Spinal cord (tissue), 10 donors: ENCODE results near the gene GJA4. TPM values are rescaled to one million over a fixed set of nuclear protein-coding genes. Genes with fewer than 3 reads are reported as not detected.
A peak's percentile ranks its signal among the peaks of the same experiment; 100 is the strongest.

Source experiments
- DNase-seq, 6 donors: peaks; one replicate each; pipeline versions ENCODE4 v3.0.0 to v3.0.0-alpha.2; 2013 to 2015; ENCODE audit warnings: low spot score in 6 of 6, low read depth in 4 of 6
- H3K27ac ChIP-seq: one replicate; pipeline ENCODE4 v1.5.1; 2013; ENCODE audit warnings: low read depth, low read length, control low read depth
- H3K27me3 ChIP-seq: one replicate; pipeline ENCODE4 v1.6.1; 2013; ENCODE audit warnings: low read length; ENCODE audit not compliant: control insufficient read depth, insufficient read depth
- H3K36me3 ChIP-seq: one replicate; pipeline ENCODE4 v1.6.1; 2013; ENCODE audit warnings: low read length; ENCODE audit not compliant: control insufficient read depth, insufficient read depth
- H3K4me1 ChIP-seq: one replicate; pipeline ENCODE4 v1.6.1; 2013; ENCODE audit warnings: low read length; ENCODE audit not compliant: control insufficient read depth, insufficient read depth
- H3K4me3 ChIP-seq: one replicate; pipeline ENCODE4 v1.5.1; 2013; ENCODE audit warnings: low read depth, low read length, control low read depth
- H3K9me3 ChIP-seq: one replicate; pipeline ENCODE4 v1.6.1; 2013; ENCODE audit warnings: low read length; ENCODE audit not compliant: control insufficient read depth, insufficient read depth
- WGBS: methylation state at CpG from one replicate; pipeline ENCODE4 v1.1.5; 2013; ENCODE audit warnings: missing lambda C conversion rate; ENCODE audit not compliant: insufficient coverage; 5-methylcytosine and 5-hydroxymethylcytosine counted together
- long read RNA-seq, 4 donors: transcript quantifications; one replicate each; lab custom pipeline, GENCODE V29; 2026
- polyA plus RNA-seq, 2 donors: library from polyadenylated mRNA; unstranded; fragments of 120-200 nt; gene quantifications; one replicate each; pipeline ENCODE4 v1.2.1, GENCODE V29; 2013; ENCODE audit not compliant: insufficient read length in 2 of 2
- total RNA-seq, 2 donors: library from RNA; depleted of rRNA in 1 of 2; stranded (reverse); fragments of 120-200 nt in 1 of 2; fragments of >200 nt in 1 of 2; gene quantifications; one replicate each; pipeline versions ENCODE4 v1.2.3 to v1.2.4, GENCODE V29; 2013 to 2014
- donor health status: healthy.

GJA4 gene
- total RNA-seq: 10 to 100 TPM in 1 of 2 donors, 1 to 10 TPM in 1; 4.0 to 23.6 TPM
- 10 to 100 TPM; 14.3 to 16.6 TPM for polyA plus RNA-seq
- long read RNA-seq, donor 1, partial matches to known transcripts: 0 of 3 reads
- long read RNA-seq, donor 1, other reads (novel, unspliced or antisense): 0 of 3 reads
- long read RNA-seq, donor 2: 0 reads
- long read RNA-seq, donor 3: 0 reads
- long read RNA-seq, donor 4, transcript GJA4-201 (2 exons, 1,622 nt): major isoform, 13 of 13 reads
- long read RNA-seq, donor 4, partial matches to known transcripts: 0 of 13 reads
- long read RNA-seq, donor 4, other reads (novel, unspliced or antisense): 0 of 13 reads

GRCh38 chr1:34792868-34793727 lies at the start of gene GJA4:
GJA4 (plus strand) TSS chr1:34792999; CDS start chr1:34794214, 1,215 bp downstream.
- peaks cover 12% of the 10 kb centered on the region for H3K27me3 ChIP-seq
- 7% methylated on average over 34 of the region's 45 CpGs for WGBS
- H3K4me1 ChIP-seq: no peaks in the 10 kb centered on the region
- no peak for DNase-seq
- no peak within 1 kb of the TSS for H3K27ac ChIP-seq
- H3K4me3 ChIP-seq: no peak within 1 kb of the TSS
- no peaks in the 10 kb centered on the region for H3K9me3 ChIP-seq
- peaks cover 10% of the 10 kb centered on the region for H3K36me3 ChIP-seq

- H3K4me3 ChIP-seq: no peak overlapping the region
- H3K4me1 ChIP-seq: peaks cover 33% of the 10 kb centered on the region
- H3K27me3 ChIP-seq: no peaks in the 10 kb centered on the region
- WGBS: 79% methylated on average over 4 of the region's 6 CpGs
- no peak overlapping the region for H3K27ac ChIP-seq
- no peaks in the 10 kb centered on the region for H3K36me3 ChIP-seq
- H3K9me3 ChIP-seq: no peaks in the 10 kb centered on the region
- no peak for DNase-seq
Measured at GRCh38 chr1:34743775-34744174, 49.0 kb upstream of the GJA4 start.

- WGBS: 100% methylated on average over 1 of the region's 3 CpGs
- H3K27ac ChIP-seq: no peak overlapping the region
- no peak for DNase-seq
Measured at GRCh38 chr1:34744851-34745250, 47.9 kb upstream of the GJA4 start.

GRCh38 chr1:34745666-34746065 lies 47.1 kb upstream of the GJA4 start:
- 70% methylated on average over 5 of the region's 5 CpGs for WGBS
- H3K4me3 ChIP-seq: no peak overlapping the region
- DNase-seq: no peak
- H3K27me3 ChIP-seq: no peaks in the 10 kb centered on the region
- H3K9me3 ChIP-seq: no peaks in the 10 kb centered on the region
- H3K36me3 ChIP-seq: no peaks in the 10 kb centered on the region
- no peak overlapping the region for H3K27ac ChIP-seq
- peaks cover 16% of the 10 kb centered on the region for H3K4me1 ChIP-seq

More at GRCh38 chr1:34744851-34745250, 47.9 kb upstream of the GJA4 start:
- no peaks in the 10 kb centered on the region for H3K27me3 ChIP-seq
- H3K4me1 ChIP-seq: peaks cover 24% of the 10 kb centered on the region
- H3K4me3 ChIP-seq: no peak overlapping the region
- no peaks in the 10 kb centered on the region for H3K9me3 ChIP-seq
- H3K36me3 ChIP-seq: no peaks in the 10 kb centered on the region

- no peaks in the 10 kb centered on the region for H3K9me3 ChIP-seq
- 100% methylated on average over 2 of the region's 4 CpGs for whole genome bisulfite sequencing
- no peaks in the 10 kb centered on the region for H3K27me3 ChIP-seq
- H3K36me3 ChIP-seq: no peaks in the 10 kb centered on the region
- H3K4me1 ChIP-seq: peaks cover 19% of the 10 kb centered on the region
- H3K4me3 ChIP-seq: no peak overlapping the region
- H3K27ac ChIP-seq: no peak overlapping the region
- no peak for DNase-seq
Measured at GRCh38 chr1:34746101-34746500, 46.7 kb upstream of the GJA4 start.

- no peaks in the 10 kb centered on the region for H3K36me3 ChIP-seq
- H3K27ac ChIP-seq: no peak overlapping the region
- DNase-seq: no peak
- H3K4me3 ChIP-seq: no peak overlapping the region
- 73% methylated on average over 10 of the region's 18 CpGs for WGBS
- H3K4me1 ChIP-seq: peaks cover 10% of the 10 kb centered on the region
- no peaks in the 10 kb centered on the region for H3K9me3 ChIP-seq
- H3K27me3 ChIP-seq: no peaks in the 10 kb centered on the region
Measured at GRCh38 chr1:34746785-34747637, 45.8 kb upstream of the GJA4 start.

- 73% methylated on average over 4 of the region's 6 CpGs for whole genome bisulfite sequencing
- peaks cover 4% of the 10 kb centered on the region for H3K4me1 ChIP-seq
- H3K4me3 ChIP-seq: no peak overlapping the region
- DNase-seq: no peak
- H3K36me3 ChIP-seq: no peaks in the 10 kb centered on the region
- no peak overlapping the region for H3K27ac ChIP-seq
- no peaks in the 10 kb centered on the region for H3K27me3 ChIP-seq
- no peaks in the 10 kb centered on the region for H3K9me3 ChIP-seq
Measured at GRCh38 chr1:34747638-34747941, 45.2 kb upstream of the GJA4 start.

- DNase-seq: peak in 3 of 6 donors; percentile 39 to 78 (median 50)
- WGBS: 25% methylated on average over 5 of the region's 8 CpGs
- no peaks in the 10 kb centered on the region for H3K27me3 ChIP-seq
- H3K9me3 ChIP-seq: no peaks in the 10 kb centered on the region
- no peak overlapping the region for H3K4me3 ChIP-seq
- no peaks in the 10 kb centered on the region for H3K36me3 ChIP-seq
- peaks cover 6% of the 10 kb centered on the region for H3K4me1 ChIP-seq
- H3K27ac ChIP-seq: no peak overlapping the region
Measured at GRCh38 chr1:34749992-34750391, 42.8 kb upstream of the GJA4 start.

- no peak for DNase-seq
- H3K9me3 ChIP-seq: no peaks in the 10 kb centered on the region
- no peaks in the 10 kb centered on the region for H3K36me3 ChIP-seq
- no peak overlapping the region for H3K4me3 ChIP-seq
- 81% methylated on average over 5 of the region's 5 CpGs for WGBS
- H3K27me3 ChIP-seq: no peaks in the 10 kb centered on the region
- H3K27ac ChIP-seq: no peak overlapping the region
- H3K4me1 ChIP-seq: peaks cover 6% of the 10 kb centered on the region
Measured at GRCh38 chr1:34750610-34751009, 42.2 kb upstream of the GJA4 start.
